MCF 10A (cell line): ENCODE measurements around the gene ATP13A1. TPM values are rescaled to one million over a fixed set of nuclear protein-coding genes. Genes with fewer than 3 reads are reported as not detected.

Experiments used
- BruUV-seq: library from RNA; stranded (reverse); fragments of 400-500 nt; replicated peaks from 2 replicates; lab custom pipeline; 2021; lab: Mats Ljungman, UMichigan
- CTCF ChIA-PET: fragments of 300-600 bp; sonication (Branson Sonifier 250); formaldehyde crosslinking; extraction: SDS; loops from one replicate; lab custom pipeline; 2021; ENCODE audit warnings: antibody characterized with exemption, inconsistent platforms; lab: Yijun Ruan, JAX
- POLR2A ChIA-PET: fragments of 300-600, 350-650 bp; sonication (Branson Sonifier 250); formaldehyde crosslinking; extraction: SDS; loops from one replicate; lab custom pipeline; 2020; ENCODE audit warnings: antibody characterized with exemption, inconsistent platforms; lab: Yijun Ruan, JAX
- DNase-seq: peaks from one replicate; pipeline ENCODE4 v3.0.0-alpha.2; 2018; ENCODE audit not compliant: unreplicated experiment
- H3K27ac Mint-ChIP-seq: one replicate; pipeline ENCODE4 v1.8.0; 2022; ENCODE audit warnings: mild to moderate bottlenecking, low read depth, mixed read lengths; ENCODE audit not compliant: unreplicated experiment
- H3K27me3 Mint-ChIP-seq: one replicate; pipeline ENCODE4 v1.8.0; 2022; ENCODE audit warnings: mixed read lengths; ENCODE audit not compliant: insufficient read depth, unreplicated experiment
- H3K36me3 Mint-ChIP-seq: one replicate; pipeline ENCODE4 v1.8.0; 2022; ENCODE audit warnings: mild to moderate bottlenecking, moderate library complexity, mixed read lengths; ENCODE audit not compliant: insufficient read depth, unreplicated experiment
- H3K4me1 Mint-ChIP-seq: one replicate; pipeline ENCODE4 v1.8.0; 2022; ENCODE audit warnings: mixed read lengths; ENCODE audit not compliant: insufficient read depth, unreplicated experiment
- H3K4me3 Mint-ChIP-seq: one replicate; pipeline ENCODE4 v1.8.0; 2022; ENCODE audit warnings: mild to moderate bottlenecking, moderate library complexity, mixed read lengths; ENCODE audit not compliant: unreplicated experiment
- H3K9me3 Mint-ChIP-seq: one replicate; pipeline ENCODE4 v1.8.0; 2022; ENCODE audit warnings: mixed read lengths; ENCODE audit not compliant: unreplicated experiment
- CTCF ChIP-seq: fragments of 200-600 bp; IDR thresholded peaks from one replicate; pipeline ENCODE4 v1.8.0; 2022; ENCODE audit warnings: antibody characterized with exemption, mild to moderate bottlenecking; ENCODE audit not compliant: unreplicated experiment
- intact Hi-C: fragments of 100-400 bp; cut with micrococcal nuclease; formaldehyde crosslinking; loops from 2 replicates; pipeline ENCODE4 v1.14.1; 2022
- total RNA-seq: library from RNA; stranded (reverse); gene quantifications from 2 replicates; pipeline ENCODE4 v1.2.3, GENCODE V29; 2022

The ATP13A1 gene
- total RNA-seq, 1 experiment from 2014 or later: 63.9 TPM

GRCh38 chr19:19659646-19660245, 3.7 kb downstream of the ATP13A1 start:
- ChIA-PET CTCF (interaction anchor here (1.0 to 2.1 kb wide), 3 partner anchors 16 to 127 kb away, joined by 3 to 10 read pairs (median 4); partner anchors contain the start of gene GMIP), POLR2A (interaction anchor here (1.3 kb wide), 1 partner anchor 116 kb away, joined by 5 read pairs; no protein-coding TSS in a partner anchor)
- Mint-ChIP-seq H3K27me3 (no peaks in the 10 kb centered on the region), H3K4me1 (peaks cover 16% of the 10 kb centered on the region), H3K4me3 (no peak overlapping the region), H3K27ac (no peak overlapping the region), H3K36me3 (peaks cover 66% of the 10 kb centered on the region), H3K9me3 (no peaks in the 10 kb centered on the region)
- intact Hi-C loops: loop anchor here (10.0 kb wide), 1 partner anchor 205 kb away; the partner anchor contains the start of gene ZNF253
- no peak for DNase-seq
- no peak for TF ChIP-seq CTCF
- no TSS peak for BruUV-seq

GRCh38 chr19:19657397-19657783, 6.1 kb downstream of the ATP13A1 start:
- CTCF ChIA-PET: interaction anchor here (2.5 kb wide), 1 partner anchor 13 kb away, joined by 15 read pairs; the partner anchor contains the start of gene GMIP

GRCh38 chr19:19656451-19657396, 6.8 kb downstream of the ATP13A1 start:
- Mint-ChIP-seq H3K4me1 (peaks cover 7% of the 10 kb centered on the region), H3K4me3 (no peak overlapping the region), H3K27ac (no peak overlapping the region), H3K9me3 (no peaks in the 10 kb centered on the region), H3K36me3 (peaks cover 80% of the 10 kb centered on the region), H3K27me3 (no peaks in the 10 kb centered on the region)
- DNase-seq: no peak
- intact Hi-C loops: no loop called here
- no TSS peak for BruUV-seq
- POLR2A ChIA-PET: no interaction called here
- TF ChIP-seq CTCF: no peak
- CTCF ChIA-PET: interaction anchor here (2.5 kb wide), 1 partner anchor 13 kb away, joined by 15 read pairs; the partner anchor contains the start of gene GMIP

More at GRCh38 chr19:19657397-19657783, 6.1 kb downstream of the ATP13A1 start:
- H3K27me3 Mint-ChIP-seq: no peaks in the 10 kb centered on the region
- no peak for TF ChIP-seq CTCF
- H3K4me3 Mint-ChIP-seq: no peak overlapping the region
- H3K36me3 Mint-ChIP-seq: peaks cover 73% of the 10 kb centered on the region
- H3K27ac Mint-ChIP-seq: no peak overlapping the region
- peaks cover 14% of the 10 kb centered on the region for H3K4me1 Mint-ChIP-seq
- POLR2A ChIA-PET: no interaction called here
- DNase-seq: no peak
- no peaks in the 10 kb centered on the region for H3K9me3 Mint-ChIP-seq
- intact Hi-C loops: no loop called here
- no TSS peak for BruUV-seq
